Neural cell (in vitro differentiated cells): ENCODE measurements around the gene ADAMTS14. TPM values are rescaled to one million over a fixed set of nuclear protein-coding genes. Genes with fewer than 3 reads are reported as not detected.

Experiments
- H2AFZ ChIP-seq: fragments of 200-600, 300-800 bp; sonication (generic), shearing (Covaris generic); 2 replicates; pipeline ENCODE4 v1.6.0; 2014; ENCODE audit warnings: low read depth, mild to moderate bottlenecking, antibody characterized with exemption, low read length, moderate library complexity
- H3F3A ChIP-seq: fragments of 200-600 bp; shearing (Covaris generic); 2 replicates; pipeline ENCODE4 v1.6.1; 2016; ENCODE audit warnings: mild to moderate bottlenecking, moderate library complexity, mixed read lengths, antibody characterized with exemption, low read length; ENCODE audit not compliant: insufficient read depth, poor library complexity, severe bottlenecking
- H3K27ac ChIP-seq: fragments of 200-600, 300-800 bp; sonication (generic), shearing (Covaris generic); 2 replicates; pipeline ENCODE4 v1.5.1; 2014; ENCODE audit warnings: mild to moderate bottlenecking, low read length, moderate library complexity
- H3K27me3 ChIP-seq: fragments of 300-800, 200-600 bp; sonication (generic), shearing (Covaris generic); 2 replicates; pipeline ENCODE4 v1.6.0; 2014; ENCODE audit warnings: mild to moderate bottlenecking, low read depth, low read length, moderate library complexity; ENCODE audit not compliant: insufficient read depth
- H3K36me3 ChIP-seq: fragments of 300-800, 200-600 bp; sonication (generic), shearing (Covaris generic); 2 replicates; pipeline ENCODE4 v1.5.1; 2014; ENCODE audit warnings: mild to moderate bottlenecking, antibody characterized with exemption, low read length, moderate library complexity; ENCODE audit not compliant: insufficient read depth
- H3K4me2 ChIP-seq: fragments of 300-800, 200-600 bp; sonication (generic), shearing (Covaris generic); 2 replicates; pipeline ENCODE4 v1.6.0; 2014; ENCODE audit warnings: mild to moderate bottlenecking, low read length
- H3K4me3 ChIP-seq: fragments of 300-800, 200-600 bp; sonication (generic), shearing (Covaris generic); 2 replicates; pipeline ENCODE4 v1.5.1; 2014; ENCODE audit warnings: mild to moderate bottlenecking, low read length, moderate library complexity
- H3K79me2 ChIP-seq: fragments of 200-600 bp; shearing (Covaris generic); replicated peaks from 2 replicates; pipeline ENCODE4 v1.6.0; 2014; ENCODE audit warnings: mild to moderate bottlenecking, low read length, moderate library complexity; ENCODE audit not compliant: insufficient read depth
- H3K9ac ChIP-seq: fragments of 300-800, 200-600 bp; sonication (generic), shearing (Covaris generic); 2 replicates; pipeline ENCODE4 v1.6.1; 2016; ENCODE audit warnings: mild to moderate bottlenecking, low read length, mixed read lengths
- H3K9me2 ChIP-seq: fragments of 200-600 bp; shearing (Covaris generic); 2 replicates; pipeline ENCODE4 v1.6.1; 2016; ENCODE audit warnings: mild to moderate bottlenecking, low read length, mixed read lengths; ENCODE audit not compliant: insufficient read depth
- H3K9me3 ChIP-seq: fragments of 200-600, 300-800 bp; sonication (generic), shearing (Covaris generic); 2 replicates; pipeline ENCODE4 v1.6.1; 2016; ENCODE audit warnings: mild to moderate bottlenecking, mixed run types, low read length, moderate library complexity, mixed read lengths
- H4K20me1 ChIP-seq: fragments of 200-600 bp; shearing (Covaris generic); 2 replicates; pipeline ENCODE4 v1.6.1; 2016; ENCODE audit warnings: mild to moderate bottlenecking, mixed run types; ENCODE audit not compliant: insufficient read depth
- EP300 ChIP-seq: fragments of 450-650 bp; conservative IDR thresholded peaks from 2 replicates; pipeline ENCODE4 v1.6.1; 2014; ENCODE audit warnings: antibody characterized with exemption, mild to moderate bottlenecking, moderate library complexity; ENCODE audit not compliant: poor library complexity, severe bottlenecking
- EZH2 ChIP-seq: fragments of 200-600, 300-800 bp; shearing (Covaris generic), sonication (generic); IDR thresholded peaks from 2 replicates; pipeline ENCODE4 v1.6.1; 2014; ENCODE audit warnings: antibody characterized with exemption, low read length, borderline replicate concordance, mild to moderate bottlenecking; ENCODE audit not compliant: insufficient read depth, poor library complexity, severe bottlenecking
- MXI1 ChIP-seq: fragments of 450-650 bp; conservative IDR thresholded peaks from 2 replicates; pipeline ENCODE4 v1.6.1; 2014; ENCODE audit warnings: antibody characterized with exemption, mild to moderate bottlenecking; ENCODE audit not compliant: poor library complexity, severe bottlenecking
- POLR2AphosphoS5 ChIP-seq: IDR thresholded peaks from 2 replicates; pipeline ENCODE4 v1.6.1; 2012
- RAD21 ChIP-seq: fragments of 450-650 bp; conservative IDR thresholded peaks from 2 replicates; pipeline ENCODE4 v1.6.1; 2014; ENCODE audit warnings: antibody characterized with exemption, mild to moderate bottlenecking, moderate library complexity
- SMC3 ChIP-seq: fragments of 450-650 bp; conservative IDR thresholded peaks from 2 replicates; pipeline ENCODE4 v1.6.1; 2014; ENCODE audit warnings: antibody characterized with exemption, mild to moderate bottlenecking, moderate library complexity; ENCODE audit not compliant: poor library complexity
- TAF1 ChIP-seq: IDR thresholded peaks from 2 replicates; pipeline ENCODE4 v1.6.1; 2012; ENCODE audit warnings: low read depth
- polyA plus RNA-seq: library from polyadenylated mRNA; depleted of rRNA; stranded (reverse); fragments of >200 nt; gene quantifications from 2 replicates; pipeline ENCODE4 v1.2.3, GENCODE V29; 2014
- TF ChIP-seq, protein P1 (sequence below): fragments of 450-650 bp; IDR thresholded peaks from 2 replicates; pipeline ENCODE4 v1.5.1; 2014; ENCODE audit warnings: antibody characterized with exemption, mild to moderate bottlenecking, moderate library complexity; ENCODE audit not compliant: poor library complexity, severe bottlenecking
- TF ChIP-seq, protein P2 (sequence below): IDR thresholded peaks from 2 replicates; pipeline ENCODE4 v1.6.1; 2012; ENCODE audit warnings: borderline replicate concordance

The ADAMTS14 gene
- polyA plus RNA-seq, 1 donor from 2014 or later: 0.04 TPM

DNA sequence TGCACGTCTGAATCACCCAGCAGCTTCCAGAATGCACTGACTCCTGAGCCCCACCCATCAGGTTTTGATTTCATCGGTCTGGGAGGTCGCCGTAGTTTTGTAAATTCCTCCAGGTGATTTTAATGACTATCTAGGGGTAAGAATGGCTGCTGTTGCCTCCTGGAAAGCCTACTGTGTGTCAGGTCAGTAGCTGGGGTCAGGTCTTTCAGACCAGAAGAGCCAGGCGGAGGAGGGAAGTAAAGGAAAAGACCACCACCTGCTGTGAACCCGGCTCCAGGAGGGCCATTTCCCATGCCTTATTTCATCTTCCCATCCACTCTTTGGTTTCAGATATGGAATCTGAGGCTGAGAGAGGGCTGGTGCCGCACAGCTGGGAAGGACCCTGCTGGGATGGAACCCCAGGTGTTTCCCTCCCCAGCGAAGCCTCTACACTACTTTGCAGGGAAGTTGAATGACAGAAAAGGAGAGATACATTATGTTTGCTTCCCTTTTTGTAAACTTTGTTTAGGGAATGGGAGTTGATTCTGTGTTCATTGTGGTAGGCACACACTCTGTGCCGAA is 19.8 kb downstream of the ADAMTS14 start:
- no peak for TF ChIP-seq SMC3
- TF ChIP-seq, protein P1, sequence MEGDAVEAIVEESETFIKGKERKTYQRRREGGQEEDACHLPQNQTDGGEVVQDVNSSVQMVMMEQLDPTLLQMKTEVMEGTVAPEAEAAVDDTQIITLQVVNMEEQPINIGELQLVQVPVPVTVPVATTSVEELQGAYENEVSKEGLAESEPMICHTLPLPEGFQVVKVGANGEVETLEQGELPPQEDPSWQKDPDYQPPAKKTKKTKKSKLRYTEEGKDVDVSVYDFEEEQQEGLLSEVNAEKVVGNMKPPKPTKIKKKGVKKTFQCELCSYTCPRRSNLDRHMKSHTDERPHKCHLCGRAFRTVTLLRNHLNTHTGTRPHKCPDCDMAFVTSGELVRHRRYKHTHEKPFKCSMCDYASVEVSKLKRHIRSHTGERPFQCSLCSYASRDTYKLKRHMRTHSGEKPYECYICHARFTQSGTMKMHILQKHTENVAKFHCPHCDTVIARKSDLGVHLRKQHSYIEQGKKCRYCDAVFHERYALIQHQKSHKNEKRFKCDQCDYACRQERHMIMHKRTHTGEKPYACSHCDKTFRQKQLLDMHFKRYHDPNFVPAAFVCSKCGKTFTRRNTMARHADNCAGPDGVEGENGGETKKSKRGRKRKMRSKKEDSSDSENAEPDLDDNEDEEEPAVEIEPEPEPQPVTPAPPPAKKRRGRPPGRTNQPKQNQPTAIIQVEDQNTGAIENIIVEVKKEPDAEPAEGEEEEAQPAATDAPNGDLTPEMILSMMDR: no peak
- no peak for TF ChIP-seq RAD21
- no peak for TF ChIP-seq POLR2AphosphoS5
- TF ChIP-seq EP300: no peak
- TF ChIP-seq MXI1: no peak
- TF ChIP-seq, protein P2, sequence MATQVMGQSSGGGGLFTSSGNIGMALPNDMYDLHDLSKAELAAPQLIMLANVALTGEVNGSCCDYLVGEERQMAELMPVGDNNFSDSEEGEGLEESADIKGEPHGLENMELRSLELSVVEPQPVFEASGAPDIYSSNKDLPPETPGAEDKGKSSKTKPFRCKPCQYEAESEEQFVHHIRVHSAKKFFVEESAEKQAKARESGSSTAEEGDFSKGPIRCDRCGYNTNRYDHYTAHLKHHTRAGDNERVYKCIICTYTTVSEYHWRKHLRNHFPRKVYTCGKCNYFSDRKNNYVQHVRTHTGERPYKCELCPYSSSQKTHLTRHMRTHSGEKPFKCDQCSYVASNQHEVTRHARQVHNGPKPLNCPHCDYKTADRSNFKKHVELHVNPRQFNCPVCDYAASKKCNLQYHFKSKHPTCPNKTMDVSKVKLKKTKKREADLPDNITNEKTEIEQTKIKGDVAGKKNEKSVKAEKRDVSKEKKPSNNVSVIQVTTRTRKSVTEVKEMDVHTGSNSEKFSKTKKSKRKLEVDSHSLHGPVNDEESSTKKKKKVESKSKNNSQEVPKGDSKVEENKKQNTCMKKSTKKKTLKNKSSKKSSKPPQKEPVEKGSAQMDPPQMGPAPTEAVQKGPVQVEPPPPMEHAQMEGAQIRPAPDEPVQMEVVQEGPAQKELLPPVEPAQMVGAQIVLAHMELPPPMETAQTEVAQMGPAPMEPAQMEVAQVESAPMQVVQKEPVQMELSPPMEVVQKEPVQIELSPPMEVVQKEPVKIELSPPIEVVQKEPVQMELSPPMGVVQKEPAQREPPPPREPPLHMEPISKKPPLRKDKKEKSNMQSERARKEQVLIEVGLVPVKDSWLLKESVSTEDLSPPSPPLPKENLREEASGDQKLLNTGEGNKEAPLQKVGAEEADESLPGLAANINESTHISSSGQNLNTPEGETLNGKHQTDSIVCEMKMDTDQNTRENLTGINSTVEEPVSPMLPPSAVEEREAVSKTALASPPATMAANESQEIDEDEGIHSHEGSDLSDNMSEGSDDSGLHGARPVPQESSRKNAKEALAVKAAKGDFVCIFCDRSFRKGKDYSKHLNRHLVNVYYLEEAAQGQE: no peak
- no peak for TF ChIP-seq TAF1
- TF ChIP-seq EZH2: no peak
- H3K27ac ChIP-seq: no peak overlapping the region
- H2AFZ ChIP-seq: no peak overlapping the region
- H4K20me1 ChIP-seq: no peaks in the 10 kb centered on the region
- H3K4me2 ChIP-seq: no peak overlapping the region
- no peaks in the 10 kb centered on the region for H3F3A ChIP-seq
- no peak overlapping the region for H3K9ac ChIP-seq
- H3K9me3 ChIP-seq: no peaks in the 10 kb centered on the region
- no peaks in the 10 kb centered on the region for H3K9me2 ChIP-seq
- no peaks in the 10 kb centered on the region for H3K27me3 ChIP-seq
- no peaks in the 10 kb centered on the region for H3K36me3 ChIP-seq
- no peak overlapping the region for H3K4me3 ChIP-seq
- H3K79me2 ChIP-seq: no peaks in the 10 kb centered on the region

- H3K27me3 ChIP-seq: no peaks in the 10 kb centered on the region
- H3K9me2 ChIP-seq: no peaks in the 10 kb centered on the region
- H3K9ac ChIP-seq: no peak overlapping the region
- no peak overlapping the region for H3K4me3 ChIP-seq
- H3K36me3 ChIP-seq: no peaks in the 10 kb centered on the region
- H3K4me2 ChIP-seq: no peak overlapping the region
- H2AFZ ChIP-seq: no peak overlapping the region
- no peaks in the 10 kb centered on the region for H4K20me1 ChIP-seq
- no peak overlapping the region for H3K27ac ChIP-seq
- TF ChIP-seq EZH2 (no peak), SMC3 (no peak), MXI1 (no peak), TAF1 (no peak), RAD21 (no peak), POLR2AphosphoS5 (no peak), EP300 (no peak)
- TF ChIP-seq, protein P1: no peak
- TF ChIP-seq, protein P2: no peak
- no peaks in the 10 kb centered on the region for H3K9me3 ChIP-seq
- H3K79me2 ChIP-seq: no peaks in the 10 kb centered on the region
- H3F3A ChIP-seq: no peaks in the 10 kb centered on the region
Measured at GRCh38 chr10:70693619-70694335, 21.5 kb downstream of the ADAMTS14 start.
